AG20443 (cell line): ENCODE data around the gene EIF3I.

Experiments used
- DNase-seq: peaks from one replicate; pipeline ENCODE4 v3.0.0; 2012; ENCODE audit warnings: low spot score, mixed read lengths

Gene EIF3I

GRCh38 chr1:32221980-32222755 is at the start of gene EIF3I, which contains the start of gene TMEM234:
TSS of gene EIF3I (plus strand) at chr1:32222407. CDS start at chr1:32222442, 35 bp downstream.
TSS of gene TMEM234 (minus strand) at chr1:32222353. CDS start at chr1:32222322, 31 bp downstream.
- DNase-seq = peak; percentile 95

GRCh38 chr1:32172621-32173245 is 49.5 kb upstream of the EIF3I start:
- peak; percentile 25 for DNase-seq

- DNase-seq = no peak
These were observed 43.6 kb upstream of the EIF3I start for GRCh38 chr1:32178380-32179192.

- DNase-seq = no peak
These were observed 43.1 kb upstream of the EIF3I start for GRCh38 chr1:32179193-32179442.

GRCh38 chr1:32179443-32180185 is 42.6 kb upstream of the EIF3I start, which contains the start of gene TXLNA:
TSS of gene TXLNA (plus strand) at chr1:32179675. CDS start at chr1:32180346, 671 bp downstream.
- peak; percentile 99 for DNase-seq

GRCh38 chr1:32180186-32181060 is 41.8 kb upstream of the EIF3I start:
- peak; percentile 74 for DNase-seq

- no peak for DNase-seq
These were observed 41.1 kb upstream of the EIF3I start for GRCh38 chr1:32181065-32181464.

- no peak for DNase-seq
These were observed 40.6 kb upstream of the EIF3I start for GRCh38 chr1:32181563-32181962.

GRCh38 chr1:32182060-32182459 is 40.1 kb upstream of the EIF3I start:
- DNase-seq = no peak

- DNase-seq = no peak
These were observed 37.6 kb upstream of the EIF3I start for GRCh38 chr1:32184650-32185049.

GRCh38 chr1:32186077-32186476 is 36.1 kb upstream of the EIF3I start:
- DNase-seq = no peak

- DNase-seq = no peak
These were observed 35.7 kb upstream of the EIF3I start for GRCh38 chr1:32186491-32186890.

GRCh38 chr1:32187850-32188249 is 34.4 kb upstream of the EIF3I start:
- DNase-seq = no peak

GRCh38 chr1:32192220-32192948 is 29.8 kb upstream of the EIF3I start:
- DNase-seq = no peak

- no peak for DNase-seq
These were observed 27.2 kb upstream of the EIF3I start for GRCh38 chr1:32194984-32195383.

GRCh38 chr1:32195531-32195930 is 26.7 kb upstream of the EIF3I start:
- no peak for DNase-seq

- no peak for DNase-seq
These were observed 26.0 kb upstream of the EIF3I start for GRCh38 chr1:32195972-32196823.

GRCh38 chr1:32197074-32197473 is 25.1 kb upstream of the EIF3I start:
- DNase-seq = no peak

- no peak for DNase-seq
These were observed 24.4 kb upstream of the EIF3I start for GRCh38 chr1:32197837-32198236.
